MM.1S (cell line): ENCODE data around the gene YJEFN3.

Experiments used
- CTCF ChIP-seq: fragments of 300-600 bp; sonication (generic); IDR thresholded peaks from 2 replicates; pipeline ENCODE4 v1.5.1; 2016; ENCODE audit warnings: antibody characterized with exemption, low read length, mixed read lengths
- EZH2 ChIP-seq: fragments of 300-600 bp; sonication (generic); optimal IDR thresholded peaks from 2 replicates; pipeline ENCODE3; 2017; ENCODE audit warnings: low read depth, mild to moderate bottlenecking, antibody characterized with exemption, low read length, mixed read lengths
- EZH2phosphoT487 ChIP-seq: fragments of 300-600 bp; sonication (generic); IDR thresholded peaks from 2 replicates; pipeline ENCODE4 v1.6.1; 2018; ENCODE audit warnings: antibody characterized with exemption, low read length

- TF ChIP-seq CTCF = no peak
- TF ChIP-seq EZH2 = no peak
- no peak for TF ChIP-seq EZH2phosphoT487
These were observed 8.7 kb downstream of the YJEFN3 start for GRCh38 chr19:19537075-19538048.
